Vagina (tissue), 2 donors: Measurements from ENCODE around the gene ESPNL.

ENCODE experiments used
- CTCF ChIP-seq, 3 experiments: fragments of 450-650 bp in 2 of 3; fragments of 200-600 bp in 1 of 3; sonication (generic) in 1 of 3; IDR thresholded peaks; one replicate each; pipeline ENCODE4 v1.5.1; 2017 to 2019; ENCODE audit warnings: antibody characterized with exemption in 3 of 3, mild to moderate bottlenecking in 2 of 3, moderate library complexity in 2 of 3
- POLR2A ChIP-seq, 2 donors: fragments of 450-650 bp; IDR thresholded peaks; one replicate each; pipeline ENCODE4 v1.6.1; 2017; ENCODE audit warnings: antibody characterized with exemption in 2 of 2, mild to moderate bottlenecking in 2 of 2, moderate library complexity in 2 of 2
- POLR2AphosphoS5 ChIP-seq, 2 donors: sonication (generic); formaldehyde crosslinking; IDR thresholded peaks; one replicate each; pipeline ENCODE4 v1.9.0; 2017; ENCODE audit warnings: antibody characterized with exemption in 2 of 2, mild to moderate bottlenecking in 2 of 2, low read depth in 1 of 2; ENCODE audit not compliant: insufficient read depth in 1 of 2

- TF ChIP-seq POLR2A (IDR thresholded peaks at IDR 0.05) (no peak), CTCF (IDR thresholded peaks at IDR 0.05) (no peak), POLR2AphosphoS5 (IDR thresholded peaks at IDR 0.05; ENCODE audit: insufficient read depth in 1 of 2, low read depth in 1 of 2) (no peak)
These were observed 68.3 kb downstream of the ESPNL start for GRCh38 chr2:238168196-238169047.
